H9 (cell line): ENCODE data around the gene AFDN. TPM values are rescaled to one million over a fixed set of nuclear protein-coding genes. Genes with fewer than 3 reads are reported as not detected.

Source experiments
- DNase-seq: peaks from one replicate; pipeline ENCODE4 v3.0.0-alpha.2; 2017
- H2AFZ ChIP-seq: one replicate; pipeline ENCODE4 v1.6.1; 2013; ENCODE audit warnings: mild to moderate bottlenecking, low read length, control low read depth, moderate library complexity
- H2AK5ac ChIP-seq: 2 replicates; pipeline ENCODE4 v1.6.1; 2013; ENCODE audit warnings: low read length, control low read depth, mixed read lengths; ENCODE audit not compliant: insufficient read length
- H2BK120ac ChIP-seq: one replicate; pipeline ENCODE4 v1.6.1; 2013; ENCODE audit warnings: low read depth, mild to moderate bottlenecking, low read length, control low read depth, inconsistent platforms; ENCODE audit not compliant: poor library complexity, severe bottlenecking
- H2BK12ac ChIP-seq: 2 replicates; pipeline ENCODE4 v1.6.1; 2013; ENCODE audit warnings: low read length, control low read depth, mixed read lengths, low read depth; ENCODE audit not compliant: insufficient read length
- H2BK15ac ChIP-seq: 2 replicates; pipeline ENCODE4 v1.6.1; 2013; ENCODE audit warnings: low read depth, low read length, control low read depth
- H2BK20ac ChIP-seq: one replicate; pipeline ENCODE4 v1.6.1; 2013; ENCODE audit warnings: low read depth, mild to moderate bottlenecking, low read length, control low read depth, inconsistent platforms; ENCODE audit not compliant: poor library complexity, severe bottlenecking
- H2BK5ac ChIP-seq: 2 replicates; pipeline ENCODE4 v1.6.1; 2013; ENCODE audit warnings: low read length, control low read depth, mixed read lengths; ENCODE audit not compliant: insufficient read length
- H3K14ac ChIP-seq: 2 replicates; pipeline ENCODE4 v1.6.1; 2013; ENCODE audit warnings: low read length, control low read depth; ENCODE audit not compliant: insufficient read depth
- H3K18ac ChIP-seq: 2 replicates; pipeline ENCODE4 v1.6.1; 2013; ENCODE audit warnings: low read depth, mild to moderate bottlenecking, mixed read lengths, low read length, control low read depth; ENCODE audit not compliant: insufficient read length
- H3K23ac ChIP-seq: 2 replicates; pipeline ENCODE4 v1.6.1; 2013; ENCODE audit warnings: low read length, control low read depth, mixed read lengths, low read depth; ENCODE audit not compliant: insufficient read length
- H3K23me2 ChIP-seq: 2 replicates; pipeline ENCODE4 v1.6.1; 2013; ENCODE audit warnings: low read depth, mild to moderate bottlenecking, mixed read lengths, low read length, control low read depth; ENCODE audit not compliant: insufficient read length, poor library complexity, severe bottlenecking
- H3K27ac ChIP-seq: 2 replicates; pipeline ENCODE4 v1.5.1; 2013; ENCODE audit warnings: low read length, control low read depth, mixed read lengths, low read depth; ENCODE audit not compliant: insufficient read length
- H3K27me3 ChIP-seq: 2 replicates; pipeline ENCODE4 v1.6.1; 2013; ENCODE audit warnings: low read length, control low read depth, inconsistent platforms; ENCODE audit not compliant: insufficient read depth
- H3K4ac ChIP-seq: 2 replicates; pipeline ENCODE4 v1.6.1; 2013; ENCODE audit warnings: low read depth, mild to moderate bottlenecking, control low read depth, inconsistent platforms, low read length, moderate library complexity
- H3K4me1 ChIP-seq: 2 replicates; pipeline ENCODE4 v1.6.1; 2013; ENCODE audit warnings: low read length, control low read depth, inconsistent platforms; ENCODE audit not compliant: insufficient read depth
- H3K4me2 ChIP-seq: 2 replicates; pipeline ENCODE4 v1.6.1; 2013; ENCODE audit warnings: low read length, control low read depth, mixed read lengths; ENCODE audit not compliant: insufficient read length, insufficient read depth
- H3K56ac ChIP-seq: 2 replicates; pipeline ENCODE4 v1.6.1; 2013; ENCODE audit warnings: low read depth, mild to moderate bottlenecking, mixed read lengths, low read length, control low read depth; ENCODE audit not compliant: insufficient read length
- H3K79me1 ChIP-seq: 2 replicates; pipeline ENCODE4 v1.6.1; 2013; ENCODE audit warnings: low read depth, mild to moderate bottlenecking, moderate library complexity, low read length, control low read depth, inconsistent platforms; ENCODE audit not compliant: insufficient read depth, poor library complexity, severe bottlenecking
- H3K79me2 ChIP-seq: 2 replicates; pipeline ENCODE4 v1.6.1; 2013; ENCODE audit warnings: low read length, control low read depth, inconsistent platforms; ENCODE audit not compliant: insufficient read depth
- H3K9ac ChIP-seq: 2 replicates; pipeline ENCODE4 v1.6.1; 2013; ENCODE audit warnings: low read length, control low read depth, mixed read lengths; ENCODE audit not compliant: insufficient read length; ENCODE audit errors: extremely low read depth
- H3K9me3 ChIP-seq: one replicate; pipeline ENCODE4 v1.6.1; 2013; ENCODE audit warnings: low read depth, low read length, inconsistent platforms; ENCODE audit not compliant: control insufficient read depth
- H3T11ph ChIP-seq: one replicate; pipeline ENCODE4 v1.6.1; 2013; ENCODE audit warnings: mild to moderate bottlenecking, low read length, control low read depth, inconsistent platforms
- H4K20me1 ChIP-seq: one replicate; pipeline ENCODE4 v1.6.1; 2013; ENCODE audit not compliant: control insufficient read depth, insufficient read length, insufficient read depth
- H4K5ac ChIP-seq: 2 replicates; pipeline ENCODE4 v1.6.1; 2013; ENCODE audit warnings: low read depth, mild to moderate bottlenecking, mixed read lengths, low read length, control low read depth; ENCODE audit not compliant: insufficient read length
- H4K8ac ChIP-seq: replicated peaks from 2 replicates; pipeline ENCODE4 v1.6.1; 2013; ENCODE audit warnings: low read length, control low read depth, mixed read lengths, low read depth; ENCODE audit not compliant: insufficient read length
- H4K91ac ChIP-seq: 2 replicates; pipeline ENCODE4 v1.6.1; 2013; ENCODE audit warnings: low read depth, mild to moderate bottlenecking, moderate library complexity, mixed read lengths, low read length, control low read depth; ENCODE audit not compliant: insufficient read length
- H3K27ac Mint-ChIP-seq, 3 experiments: 2 replicates in 2 of 3; 3 replicates in 1 of 3; pipeline ENCODE4 v1.8.0; 2020 to 2021; ENCODE audit warnings: mixed read lengths in 3 of 3, mild to moderate bottlenecking in 1 of 3, moderate library complexity in 1 of 3
- H3K27me3 Mint-ChIP-seq: 2 replicates; pipeline ENCODE4 v1.8.0; 2021; ENCODE audit warnings: low read depth, mild to moderate bottlenecking, moderate library complexity, mixed read lengths
- H3K36me3 Mint-ChIP-seq, 3 experiments: 2 replicates in 2 of 3; 3 replicates in 1 of 3; pipeline ENCODE4 v1.8.0; 2020 to 2021; ENCODE audit warnings: low read depth in 3 of 3, mixed read lengths in 3 of 3; ENCODE audit not compliant: insufficient read depth in 1 of 3
- H3K4me1 Mint-ChIP-seq, 2 experiments: 2 replicates each; pipeline ENCODE4 v1.8.0; 2020; ENCODE audit warnings: mixed read lengths in 2 of 2
- H3K4me3 Mint-ChIP-seq, 2 experiments: 2 replicates in 1 of 2; 3 replicates in 1 of 2; pipeline ENCODE4 v1.8.0; 2020 to 2021; ENCODE audit warnings: mild to moderate bottlenecking in 2 of 2, mixed read lengths in 2 of 2, moderate library complexity in 1 of 2
- H3K9me3 Mint-ChIP-seq, 2 experiments: 2 replicates in 1 of 2; 3 replicates in 1 of 2; pipeline ENCODE4 v1.8.0; 2020; ENCODE audit warnings: mild to moderate bottlenecking in 2 of 2, mixed read lengths in 2 of 2, moderate library complexity in 1 of 2
- WGBS: extraction: QIAGEN DNeasy Blood & Tissue Kit; methylation state at CpG from one replicate; pipeline ENCODE4 v1.1.7; 2013; ENCODE audit warnings: missing lambda C conversion rate, low lambda C conversion rate, mixed read lengths; ENCODE audit not compliant: insufficient read length; ENCODE audit errors: extremely low coverage; 5-methylcytosine and 5-hydroxymethylcytosine counted together
- total RNA-seq: library from RNA; stranded (reverse); gene quantifications from 2 replicates; pipeline ENCODE4 v1.2.1, GENCODE V29; 2021
- TF ChIP-seq, protein P1 (sequence below): fragments of 200-600 bp; sonication (generic); conservative IDR thresholded peaks from 3 replicates; pipeline ENCODE4 v1.8.0; 2021; ENCODE audit warnings: antibody characterized with exemption, mild to moderate bottlenecking

Gene AFDN
- total RNA-seq, 1 experiment from 2014 or later: 157 TPM

- Histone ChIP-seq H4K91ac (no peak overlapping the region), H3K14ac (no peak overlapping the region), H4K8ac (no peak overlapping the region), H3K79me2 (no peaks in the 10 kb centered on the region), H2BK5ac (no peak overlapping the region), H3K9ac (no peak overlapping the region), H3K18ac (no peak overlapping the region), H3K27ac (no peak overlapping the region), H4K5ac (no peak overlapping the region), H2BK15ac (no peak overlapping the region), H3K4ac (no peak overlapping the region), H3K4me1 (no peaks in the 10 kb centered on the region), H2AFZ (no peak overlapping the region), H2AK5ac (no peak overlapping the region), H3K4me2 (no peak overlapping the region), H2BK120ac (no peak overlapping the region), H4K20me1 (no peaks in the 10 kb centered on the region), H3K79me1 (no peaks in the 10 kb centered on the region), H3K56ac (no peak overlapping the region), H3T11ph (no peak overlapping the region), H2BK20ac (no peak overlapping the region), H2BK12ac (no peak overlapping the region), H3K23me2 (no peaks in the 10 kb centered on the region), H3K23ac (no peak overlapping the region), H3K9me3 (no peaks in the 10 kb centered on the region), H3K27me3 (no peaks in the 10 kb centered on the region)
- H3K4me1 Mint-ChIP-seq: peaks cover 7% of the 10 kb centered on the region in 2 experiments; a peak in 2 of 4 replicates
- TF ChIP-seq, protein P1, sequence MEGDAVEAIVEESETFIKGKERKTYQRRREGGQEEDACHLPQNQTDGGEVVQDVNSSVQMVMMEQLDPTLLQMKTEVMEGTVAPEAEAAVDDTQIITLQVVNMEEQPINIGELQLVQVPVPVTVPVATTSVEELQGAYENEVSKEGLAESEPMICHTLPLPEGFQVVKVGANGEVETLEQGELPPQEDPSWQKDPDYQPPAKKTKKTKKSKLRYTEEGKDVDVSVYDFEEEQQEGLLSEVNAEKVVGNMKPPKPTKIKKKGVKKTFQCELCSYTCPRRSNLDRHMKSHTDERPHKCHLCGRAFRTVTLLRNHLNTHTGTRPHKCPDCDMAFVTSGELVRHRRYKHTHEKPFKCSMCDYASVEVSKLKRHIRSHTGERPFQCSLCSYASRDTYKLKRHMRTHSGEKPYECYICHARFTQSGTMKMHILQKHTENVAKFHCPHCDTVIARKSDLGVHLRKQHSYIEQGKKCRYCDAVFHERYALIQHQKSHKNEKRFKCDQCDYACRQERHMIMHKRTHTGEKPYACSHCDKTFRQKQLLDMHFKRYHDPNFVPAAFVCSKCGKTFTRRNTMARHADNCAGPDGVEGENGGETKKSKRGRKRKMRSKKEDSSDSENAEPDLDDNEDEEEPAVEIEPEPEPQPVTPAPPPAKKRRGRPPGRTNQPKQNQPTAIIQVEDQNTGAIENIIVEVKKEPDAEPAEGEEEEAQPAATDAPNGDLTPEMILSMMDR: no peak
- H3K27ac Mint-ChIP-seq: no peak overlapping the region; a peak in 1 of 7 replicates
- no peaks in the 10 kb centered on the region; a peak in 1 of 5 replicates for H3K9me3 Mint-ChIP-seq
- no CpG with 5 or more reads among the region's 21 CpGs for WGBS
- H3K36me3 Mint-ChIP-seq: no peaks in the 10 kb centered on the region
- no peak for DNase-seq
- H3K4me3 Mint-ChIP-seq: no peak overlapping the region
- peaks cover 1% of the 10 kb centered on the region; the same call in 1 of the 2 replicates for H3K27me3 Mint-ChIP-seq
Measured at GRCh38 chr6:167778497-167779128, 48.1 kb upstream of the AFDN start.
